Fibroblast of peridontal ligament (primary cell): ENCODE results near the gene CBFA2T3.

ENCODE experiments used
- DNase-seq: peaks from one replicate; pipeline ENCODE4 v3.0.0-alpha.2; 2010; ENCODE audit errors: extremely low read depth

The CBFA2T3 gene

GRCh38 chr16:88876942-88877526, 100.0 kb downstream of the CBFA2T3 start:
- DNase-seq, result no peak

GRCh38 chr16:88875703-88876234, 101.2 kb downstream of the CBFA2T3 start:
- DNase-seq, result no peak

- DNase-seq, result no peak
Measured at GRCh38 chr16:88874938-88875599, 101.9 kb downstream of the CBFA2T3 start.

- DNase-seq, result no peak
Measured at GRCh38 chr16:88872650-88873331, 104.2 kb downstream of the CBFA2T3 start.

GRCh38 chr16:88871730-88872416, 105.1 kb downstream of the CBFA2T3 start:
- no peak for DNase-seq

GRCh38 chr16:88871349-88871702, 105.7 kb downstream of the CBFA2T3 start:
- no peak for DNase-seq

GRCh38 chr16:88870608-88871348, 106.2 kb downstream of the CBFA2T3 start:
- no peak for DNase-seq

- DNase-seq, result no peak
Measured at GRCh38 chr16:88869673-88869980, 107.4 kb downstream of the CBFA2T3 start.

- DNase-seq, result no peak
Measured at GRCh38 chr16:88868974-88869672, 107.9 kb downstream of the CBFA2T3 start.

GRCh38 chr16:88867581-88868246, 109.3 kb downstream of the CBFA2T3 start:
- no peak for DNase-seq

- no peak for DNase-seq
Measured at GRCh38 chr16:88866151-88866920, 110.7 kb downstream of the CBFA2T3 start, which contains the start of gene PABPN1L. PABPN1L (minus strand) TSS chr16:88866660; CDS start chr16:88866606, 54 bp downstream.

GRCh38 chr16:88865742-88866141, 111.3 kb downstream of the CBFA2T3 start:
- DNase-seq, result no peak

- no peak for DNase-seq
Measured at GRCh38 chr16:88865310-88865709, 111.7 kb downstream of the CBFA2T3 start.

- no peak for DNase-seq
Measured at GRCh38 chr16:88864521-88864920, 112.5 kb downstream of the CBFA2T3 start.

GRCh38 chr16:88864099-88864498, 112.9 kb downstream of the CBFA2T3 start:
- no peak for DNase-seq

GRCh38 chr16:88863426-88863825, 113.6 kb downstream of the CBFA2T3 start:
- DNase-seq, result no peak

GRCh38 chr16:88862968-88863367, 114.0 kb downstream of the CBFA2T3 start:
- no peak for DNase-seq

- DNase-seq, result no peak
Measured at GRCh38 chr16:88861359-88861758, 115.6 kb downstream of the CBFA2T3 start.

- DNase-seq, result no peak
Measured at GRCh38 chr16:88859381-88860091, 117.5 kb downstream of the CBFA2T3 start.
